Spleen (tissue), 7 donors: ENCODE results near the gene PAK4.

ENCODE experiments used
- CTCF ChIP-seq, 11 experiments: fragments of 200-600 bp in 7 of 11; fragments of 450-650 bp in 4 of 11; sonication (generic) in 4 of 11; IDR thresholded peaks in 8 of 11; conservative IDR thresholded peaks in 3 of 11; 1 replicate in 7 of 11; 2 replicates in 4 of 11; pipeline versions ENCODE4 v1.4.0 to v1.8.0; 2016 to 2021; ENCODE audit warnings: antibody characterized with exemption in 11 of 11, inconsistent platforms in 4 of 11, mild to moderate bottlenecking in 1 of 11
- POLR2A ChIP-seq, 3 donors: fragments of 450-650 bp; IDR thresholded peaks; one replicate each; pipeline ENCODE4 v1.5.1; 2017; ENCODE audit warnings: antibody characterized with exemption in 3 of 3, mild to moderate bottlenecking in 1 of 3
- donor health status: DM: no; HTN: no; CAD: no; lungs with moderate emphysema.
- donor health status: DM: no; HTN: no; CAD: no.
- donor health status: DM: no; HTN: no; CAD: no.

GRCh38 chr19:39084732-39085080 is 40.9 kb upstream of the PAK4 start:
- TF ChIP-seq CTCF (IDR thresholded peaks at IDR 0.05 in 8 of 11, conservative IDR thresholded peaks at IDR 0.05 in 3 of 11) (no peak), POLR2A (IDR thresholded peaks at IDR 0.05) (no peak)
